NCI-H774 (cell line): ENCODE data around the gene MYOCD.

Experiments
- DNase-seq: peaks from one replicate; lab custom pipeline; 2025; lab: John Stamatoyannopoulos, UW

MYOCD gene

GRCh38 chr17:12712941-12713340 lies 47.3 kb downstream of the MYOCD start:
- no peak for DNase-seq

- no peak for DNase-seq
These were observed 54.3 kb downstream of the MYOCD start for GRCh38 chr17:12719948-12720347.

- DNase-seq = no peak
These were observed 55.9 kb downstream of the MYOCD start for GRCh38 chr17:12721581-12721980.

- no peak for DNase-seq
These were observed 56.6 kb downstream of the MYOCD start for GRCh38 chr17:12722282-12722681.

- no peak for DNase-seq
These were observed 60.4 kb downstream of the MYOCD start for GRCh38 chr17:12726131-12726530.

GRCh38 chr17:12727076-12727760 lies 61.5 kb downstream of the MYOCD start:
- no peak for DNase-seq

- DNase-seq = no peak
These were observed 62.2 kb downstream of the MYOCD start for GRCh38 chr17:12727881-12728280.

GRCh38 chr17:12729086-12729485 lies 63.4 kb downstream of the MYOCD start:
- no peak for DNase-seq

GRCh38 chr17:12730421-12730820 lies 64.7 kb downstream of the MYOCD start:
- DNase-seq = no peak

GRCh38 chr17:12730931-12731521 lies 65.3 kb downstream of the MYOCD start:
- DNase-seq = no peak

- DNase-seq = no peak
These were observed 66.1 kb downstream of the MYOCD start for GRCh38 chr17:12731839-12732238.

- DNase-seq = no peak
These were observed 66.7 kb downstream of the MYOCD start for GRCh38 chr17:12732366-12732765.

GRCh38 chr17:12734926-12735325 lies 69.2 kb downstream of the MYOCD start:
- DNase-seq = no peak

GRCh38 chr17:12735517-12735916 lies 69.8 kb downstream of the MYOCD start:
- DNase-seq = no peak

GRCh38 chr17:12736526-12736925 lies 70.8 kb downstream of the MYOCD start:
- no peak for DNase-seq

GRCh38 chr17:12737740-12738469 lies 72.2 kb downstream of the MYOCD start:
- DNase-seq = no peak

GRCh38 chr17:12738624-12739023 lies 72.9 kb downstream of the MYOCD start:
- DNase-seq = no peak

GRCh38 chr17:12739500-12739899 lies 73.8 kb downstream of the MYOCD start:
- DNase-seq = no peak

- DNase-seq = no peak
These were observed 77.4 kb downstream of the MYOCD start for GRCh38 chr17:12743046-12743445.

GRCh38 chr17:12744298-12744697 lies 78.6 kb downstream of the MYOCD start:
- no peak for DNase-seq

- DNase-seq = no peak
These were observed 79.1 kb downstream of the MYOCD start for GRCh38 chr17:12744786-12745185.

GRCh38 chr17:12745486-12745885 lies 79.8 kb downstream of the MYOCD start:
- no peak for DNase-seq

- DNase-seq = no peak
These were observed 91.1 kb downstream of the MYOCD start for GRCh38 chr17:12756786-12757185.
